Measurements from ENCODE around the gene NRL.
A peak's percentile ranks its signal among the peaks of the same experiment; 100 is the strongest.

Gene NRL

DNA sequence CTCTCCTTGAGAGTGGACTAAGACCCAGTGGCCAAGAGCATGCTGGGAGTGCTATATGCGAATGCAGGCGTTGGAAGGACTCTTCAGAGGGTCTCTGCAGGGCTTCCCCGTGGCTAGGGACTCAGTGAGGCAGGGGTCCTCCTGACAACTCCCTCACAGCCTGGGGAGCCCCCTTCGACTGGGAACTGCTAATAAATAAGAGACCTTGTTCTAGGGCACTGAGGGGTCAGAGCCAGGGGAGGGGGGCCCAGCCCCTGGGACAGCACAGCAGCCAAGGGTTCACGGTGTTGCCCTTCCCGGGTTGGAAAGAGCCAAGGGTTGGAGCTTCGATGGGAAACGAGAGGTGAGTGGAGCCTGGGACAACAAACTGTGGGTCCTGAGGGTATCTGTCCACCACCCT lies 49.3 kb downstream of the NRL start:
- DNase-seq (ENCODE audit: low read depth in 3 of 3): no peak

DNA sequence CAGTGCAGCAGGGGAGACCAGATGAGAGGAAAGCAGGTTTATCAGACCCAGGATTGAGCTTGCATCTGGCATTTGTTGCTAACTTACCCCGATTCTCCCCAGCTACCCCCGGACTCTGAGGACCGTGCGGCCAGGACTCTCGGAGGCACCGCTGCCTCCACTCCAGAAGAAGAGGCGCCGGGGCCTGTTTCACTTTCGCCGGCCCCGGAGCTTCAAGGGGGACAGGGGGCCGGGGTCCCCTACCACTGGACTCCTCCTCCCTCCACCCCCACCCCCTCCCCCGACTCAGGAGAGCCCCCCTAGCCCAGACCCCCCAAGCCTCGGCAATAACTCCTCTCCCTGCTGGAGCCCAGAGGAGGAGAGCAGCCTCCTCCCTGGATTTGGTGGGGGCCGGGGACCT lies 49.9 kb downstream of the NRL start:
- no peak for DNase-seq (ENCODE audit: low read depth in 3 of 3)

GRCh38 chr14:24064091-24064795 lies 50.5 kb downstream of the NRL start:
- DNase-seq (ENCODE audit: low read depth in 3 of 3): no peak

DNA sequence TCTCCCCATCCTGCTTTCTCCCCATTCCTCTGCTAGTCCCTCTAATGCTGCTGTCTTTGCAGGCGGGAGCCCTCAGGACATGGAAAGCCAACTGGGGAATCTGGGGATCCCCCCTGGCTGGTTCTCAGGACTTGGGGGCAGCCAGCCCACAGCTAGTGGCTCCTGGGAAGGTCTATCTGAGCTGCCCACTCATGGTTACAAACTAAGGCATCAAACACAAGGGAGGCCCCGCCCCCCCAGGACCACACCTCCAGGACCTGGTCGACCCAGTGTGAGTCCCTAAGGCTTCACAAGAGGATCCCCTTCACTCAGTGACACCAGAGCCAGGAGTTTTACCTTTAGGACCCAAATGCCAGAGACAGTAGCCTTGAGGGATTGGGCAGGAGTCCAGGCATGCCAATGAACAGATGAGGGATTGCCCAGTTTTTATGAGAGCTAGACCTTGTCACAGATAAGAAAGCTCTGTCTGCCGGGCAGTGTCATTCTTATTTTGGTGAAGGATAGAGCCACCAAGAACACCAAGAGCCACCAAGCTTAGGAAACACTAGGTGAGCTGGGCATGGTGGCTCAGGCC lies 51.4 kb downstream of the NRL start:
- DNase-seq (ENCODE audit: low read depth in 3 of 3): no peak

- no peak for DNase-seq (ENCODE audit: low read depth in 3 of 3)
Observed at GRCh38 chr14:24062216-24062980, 52.4 kb downstream of the NRL start.

- no peak for DNase-seq (ENCODE audit: low read depth in 3 of 3)
Observed at GRCh38 chr14:24060984-24061913, 53.5 kb downstream of the NRL start.

DNA sequence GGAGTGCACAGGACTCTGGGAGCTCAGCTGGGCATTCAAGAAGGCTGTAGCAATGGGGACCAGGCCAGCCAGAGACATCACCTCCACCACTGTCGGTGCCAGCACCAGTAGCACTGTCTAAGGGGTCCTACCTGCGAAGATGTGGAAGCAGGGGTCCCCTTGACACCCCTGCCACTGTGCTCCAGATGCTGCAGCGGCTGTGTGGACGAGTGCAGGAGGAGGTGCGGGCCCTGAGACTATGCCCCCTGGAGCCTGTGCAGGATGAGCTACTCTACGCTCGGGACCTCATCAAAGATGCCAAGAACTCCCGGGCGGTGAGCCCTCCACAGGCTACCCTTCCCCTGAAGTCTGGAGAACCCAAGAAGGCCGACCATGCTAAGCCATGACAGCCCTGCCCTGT lies 54.3 kb downstream of the NRL start:
- DNase-seq (ENCODE audit: low read depth in 3 of 3): no peak

DNA sequence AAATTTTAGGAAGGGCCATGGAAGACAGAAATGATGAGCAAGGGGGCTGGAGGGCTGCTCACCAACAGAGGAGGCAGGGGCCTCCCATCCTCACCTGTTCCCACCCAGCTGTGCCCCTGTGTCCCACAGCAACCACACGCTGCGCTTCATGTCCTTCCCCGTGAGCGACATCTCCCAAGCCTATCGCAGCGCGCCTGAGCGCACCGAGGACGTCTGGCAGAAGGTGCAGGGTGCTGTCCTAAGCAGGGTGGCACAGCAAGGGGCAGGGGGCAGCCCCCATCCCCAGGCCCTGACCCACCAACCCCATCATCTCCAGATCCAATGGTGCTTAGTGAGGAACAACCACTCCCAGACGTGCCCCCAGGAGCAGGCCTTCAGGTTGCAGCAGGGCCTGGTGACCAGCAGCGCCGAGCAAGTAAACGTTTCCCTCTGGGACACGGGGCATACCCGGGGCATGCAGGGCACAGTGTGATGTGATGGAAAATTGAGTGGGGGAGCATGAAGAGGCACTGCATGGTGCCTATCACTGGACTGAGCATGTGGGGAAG lies 54.8 kb downstream of the NRL start:
- no peak for DNase-seq (ENCODE audit: low read depth in 3 of 3)

DNA sequence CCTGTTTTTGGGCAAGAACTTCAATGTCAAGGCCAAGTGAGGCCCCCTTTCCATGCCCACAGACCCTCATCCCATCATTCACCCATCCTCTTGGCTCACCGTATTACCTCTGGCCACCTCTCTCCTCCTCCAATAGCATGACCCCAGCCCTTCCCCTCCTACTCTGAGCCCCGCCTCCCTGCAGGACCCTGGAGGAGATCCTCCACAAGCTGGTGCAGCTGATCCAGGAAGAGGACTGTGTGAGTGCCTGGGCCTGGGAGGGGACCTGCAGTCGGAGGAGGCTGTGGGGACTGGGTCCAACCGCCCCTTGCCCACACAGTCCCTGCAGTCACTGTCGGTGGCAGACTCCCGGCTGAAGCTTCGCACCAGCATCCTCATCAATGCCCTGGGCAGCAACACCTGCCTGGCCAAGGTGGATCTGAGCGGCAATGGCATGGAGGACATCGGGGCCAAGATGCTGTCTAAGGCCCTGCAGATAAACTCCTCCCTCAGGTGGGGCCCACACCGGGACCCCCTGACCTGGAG lies 55.7 kb downstream of the NRL start:
- DNase-seq (ENCODE audit: low read depth in 3 of 3): no peak

DNA sequence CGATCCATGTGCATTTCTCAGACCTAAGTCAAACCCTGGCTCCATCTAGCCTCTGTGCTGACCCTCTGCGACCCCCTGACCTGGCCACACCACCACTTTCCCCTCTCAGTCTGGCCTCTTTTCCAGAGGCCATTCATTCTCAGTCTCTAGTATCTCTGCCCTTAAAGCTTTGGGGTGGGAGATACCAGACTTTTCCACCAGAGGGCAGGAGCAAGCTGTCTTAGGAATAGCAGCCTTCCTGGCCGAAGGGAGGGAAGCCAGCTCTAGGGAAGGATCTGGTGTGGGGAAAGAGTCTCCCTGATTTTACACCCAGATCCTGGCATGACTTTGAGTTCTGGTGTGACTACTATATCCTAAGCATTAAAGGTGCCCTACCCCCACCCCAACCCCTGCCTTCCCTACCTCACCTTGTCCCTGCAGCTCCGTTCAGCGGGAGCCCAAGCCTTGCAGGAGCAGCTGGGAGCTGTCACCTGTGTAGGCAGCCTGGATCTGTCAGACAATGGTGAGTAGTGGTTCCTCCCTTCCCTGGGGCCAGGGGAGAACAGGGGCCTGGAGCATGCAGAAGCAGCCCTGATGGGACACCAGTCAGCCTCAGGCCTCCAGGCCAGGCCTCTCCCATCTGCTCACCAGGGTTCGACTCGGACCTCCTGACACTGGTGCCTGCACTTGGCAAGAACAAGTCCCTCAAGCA lies 56.3 kb downstream of the NRL start:
- DNase-seq (ENCODE audit: low read depth in 3 of 3): no peak

- no peak for DNase-seq (ENCODE audit: low read depth in 3 of 3)
Observed at GRCh38 chr14:24057867-24058259, 56.9 kb downstream of the NRL start.

DNA sequence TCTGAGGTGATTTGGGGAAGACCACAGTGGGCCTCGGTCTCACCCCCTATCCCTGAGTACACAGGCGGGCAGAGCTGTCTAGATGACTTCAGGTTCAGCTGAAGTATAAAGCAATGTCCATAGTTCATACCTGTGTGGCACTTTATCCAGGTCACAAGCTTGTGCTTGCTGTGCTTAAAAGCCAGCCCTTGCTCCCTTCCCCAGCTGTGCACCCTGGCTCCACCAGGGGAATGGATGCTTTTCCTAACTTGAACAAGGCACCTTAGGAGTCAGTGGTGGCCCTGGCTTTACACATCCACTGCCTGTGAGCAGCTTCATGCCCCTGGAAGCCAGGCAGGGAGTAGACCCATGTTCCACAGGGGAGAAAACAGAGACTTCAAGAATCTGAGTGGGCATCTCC lies 57.5 kb downstream of the NRL start:
- DNase-seq (ENCODE audit: low read depth in 3 of 3): no peak

GRCh38 chr14:24056800-24057184 lies 58.0 kb downstream of the NRL start:
- DNase-seq (ENCODE audit: low read depth in 3 of 3): no peak

DNA sequence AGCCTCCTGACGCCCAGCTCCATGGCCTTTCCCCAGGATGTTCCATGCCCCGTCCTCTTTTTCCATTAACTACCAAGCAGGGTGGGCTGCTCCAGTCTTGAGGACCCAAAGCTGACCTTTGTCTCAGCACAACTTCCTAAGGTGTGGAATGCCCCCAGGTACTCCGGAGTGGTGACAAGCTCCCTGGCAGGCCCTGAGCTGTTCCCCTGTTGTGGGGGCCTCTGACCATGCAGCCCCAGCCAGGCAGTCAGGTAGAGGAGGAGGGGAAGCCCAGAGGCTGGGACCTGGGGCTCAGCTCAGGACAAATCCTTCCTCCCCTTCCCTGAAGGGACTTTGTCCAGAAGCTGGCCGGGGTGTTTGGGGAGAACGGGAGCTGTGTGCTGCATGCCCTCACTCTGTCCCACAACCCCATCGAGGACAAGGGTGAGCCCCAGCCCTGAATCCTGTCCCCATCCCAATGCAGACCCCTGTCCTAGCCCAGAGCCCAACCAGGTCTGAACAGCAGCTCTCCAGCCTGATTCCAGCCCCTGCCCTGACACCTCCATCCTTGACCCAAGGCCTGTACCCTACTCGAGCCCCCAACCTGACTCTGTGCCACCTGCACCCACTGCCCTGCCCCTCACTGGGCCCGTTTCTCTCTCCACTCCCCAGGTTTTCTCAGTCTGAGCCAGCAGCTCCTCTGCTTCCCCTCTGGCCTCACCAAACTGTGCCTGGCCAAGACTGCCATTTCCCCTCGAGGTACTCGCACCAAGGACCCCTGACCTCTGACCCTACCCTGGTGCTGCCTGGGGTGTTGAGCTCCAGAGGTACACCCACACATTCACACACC lies 58.6 kb downstream of the NRL start:
- DNase-seq (ENCODE audit: low read depth in 3 of 3): no peak

GRCh38 chr14:24054646-24055045 lies 60.1 kb downstream of the NRL start:
- no peak for DNase-seq (ENCODE audit: low read depth in 3 of 3)

DNA sequence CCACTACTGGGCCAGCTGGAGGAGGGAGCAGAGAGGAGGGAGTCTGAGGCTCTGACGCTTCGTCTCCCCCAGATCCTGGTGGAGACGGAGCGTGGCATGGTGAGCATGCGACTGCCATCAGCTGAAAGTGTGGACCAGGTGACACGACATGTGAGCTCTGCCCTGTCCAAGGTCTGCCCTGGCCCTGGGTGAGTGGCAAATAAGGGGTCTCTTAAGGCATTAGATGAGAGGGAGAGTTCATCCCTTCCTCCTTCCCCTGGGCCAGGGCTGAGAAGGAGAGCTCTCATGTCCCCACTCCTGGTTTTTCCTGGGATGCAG lies 60.5 kb downstream of the NRL start:
- DNase-seq (ENCODE audit: low read depth in 3 of 3): no peak

DNA sequence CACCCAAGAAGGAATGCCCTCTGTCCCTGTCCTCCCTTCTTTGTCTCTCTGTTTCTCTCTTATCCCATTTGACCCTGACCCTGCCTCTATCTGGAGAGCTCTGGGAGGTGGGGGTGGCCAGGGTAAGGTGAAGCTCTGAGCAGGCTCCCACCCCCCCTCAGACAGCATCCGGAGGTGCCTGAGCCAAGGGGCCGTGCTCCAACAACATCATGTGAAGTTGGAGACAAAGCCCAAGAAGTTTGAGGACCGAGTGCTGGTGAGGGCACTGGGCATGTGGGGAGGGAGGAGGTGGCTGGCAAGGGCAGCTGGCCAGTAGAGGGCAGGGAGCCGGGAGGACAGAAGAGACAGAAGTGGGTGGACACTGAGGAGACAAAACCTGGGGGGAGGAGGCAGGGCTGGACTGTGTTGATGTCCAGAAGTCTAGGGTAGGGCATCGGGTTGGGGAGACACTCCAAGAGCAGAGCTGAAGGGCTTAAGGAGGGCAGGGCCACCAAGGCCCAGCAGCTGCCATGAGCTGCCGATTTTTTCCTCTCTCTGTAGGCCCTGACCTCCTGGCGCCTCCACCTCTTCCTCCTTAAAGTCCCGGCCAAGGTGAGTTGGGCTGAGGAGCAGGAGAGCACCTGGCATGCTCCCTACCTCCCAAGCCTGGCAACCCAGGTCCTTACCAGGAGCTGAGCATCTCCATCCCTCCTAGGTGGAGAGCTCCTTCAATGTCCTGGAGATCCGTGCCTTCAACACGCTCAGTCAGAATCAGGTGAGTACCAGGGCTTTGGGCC lies 61.0 kb downstream of the NRL start:
- no peak for DNase-seq (ENCODE audit: low read depth in 3 of 3)

GRCh38 chr14:24052656-24053547 lies 61.8 kb downstream of the NRL start:
- DNase-seq (ENCODE audit: low read depth in 3 of 3): peak; percentile 42 to 66 (median 63)
